ENCODE measurements around the gene OR1I1. TPM values are rescaled to one million over a fixed set of nuclear protein-coding genes. Genes with fewer than 3 reads are reported as not detected.
"Not testable (repeated sequence)": the region's sequence is repeated elsewhere in the genome, so short reads cannot be mapped to it uniquely, and the experiment has no call there.

OR1I1 gene
- total RNA-seq, 4 donors from 2014 or later = not detected

- in situ Hi-C loops (cut with MboI; ENCODE audit: low sequenced_read_pairs in 4 of 4) = loop anchor here (5.0 to 25.0 kb wide), 4 partner anchors 52 to 469 kb away; no protein-coding TSS in a partner anchor
These were observed 11.0 kb downstream of the OR1I1 start for GRCh38 chr19:15093001-15093400.

GRCh38 chr19:15096223-15096622 lies 14.2 kb downstream of the OR1I1 start:
- Histone ChIP-seq H3K4me1 (no peaks in the 10 kb centered on the region), H3K36me3 (no peaks in the 10 kb centered on the region), H3K27ac (no peak overlapping the region), H3K4me3 (no peak overlapping the region), H3K9me3 (no peaks in the 10 kb centered on the region), H3K27me3 (peaks cover 0 to 3% (median 0%) of the 10 kb centered on the region in 3 donors)
- no peak for ATAC-seq
- DNase-seq = no peak
- in situ Hi-C loops (cut with MboI; ENCODE audit: low sequenced_read_pairs in 4 of 4) (loop anchor here in 3 of 4 donors (10.0 to 25.0 kb wide), 3 partner anchors 49 to 466 kb away; no protein-coding TSS in a partner anchor), intact Hi-C loops (cut with DNase I; ENCODE audit: low total_unique reads) (no loop called here)
- TF ChIP-seq CTCF (IDR thresholded peaks at IDR 0.05 in 4 of 5, conservative IDR thresholded peaks at IDR 0.05 in 1 of 5) (no peak), POLR2A (IDR thresholded peaks at IDR 0.05) (no peak)

More at GRCh38 chr19:15093001-15093400, 11.0 kb downstream of the OR1I1 start:
- Histone ChIP-seq H3K9me3 (no peaks in the 10 kb centered on the region), H3K36me3 (no peaks in the 10 kb centered on the region), H3K4me3 (no peak overlapping the region), H3K4me1 (no peaks in the 10 kb centered on the region), H3K27me3 (peaks cover 0 to 7% (median 0%) of the 10 kb centered on the region in 3 donors), H3K27ac (no peak overlapping the region)
- no peak for ATAC-seq
- intact Hi-C loops (cut with DNase I; ENCODE audit: low total_unique reads) = loop anchor here (5.0 kb wide), 1 partner anchor 464 kb away; no protein-coding TSS in a partner anchor
- no peak for DNase-seq
- TF ChIP-seq CTCF (IDR thresholded peaks at IDR 0.05 in 4 of 5, conservative IDR thresholded peaks at IDR 0.05 in 1 of 5) (no peak), POLR2A (IDR thresholded peaks at IDR 0.05) (no peak)

- in situ Hi-C loops (cut with MboI; ENCODE audit: low sequenced_read_pairs in 4 of 4) = loop anchor here in 3 of 4 donors (10.0 to 25.0 kb wide), 3 partner anchors 47 to 464 kb away; no protein-coding TSS in a partner anchor
- not testable (repeated sequence) for H3K4me3 ChIP-seq
These were observed 16.0 kb downstream of the OR1I1 start for GRCh38 chr19:15097980-15098379.

GRCh38 chr19:15098460-15098859 lies 16.4 kb downstream of the OR1I1 start:
- Histone ChIP-seq H3K9me3 (peaks cover 0 to under 1% (median 0%) of the 10 kb centered on the region in 3 donors), H3K4me3 (no peak overlapping the region), H3K36me3 (no peaks in the 10 kb centered on the region), H3K27me3 (peaks cover 0 to 3% (median 0%) of the 10 kb centered on the region in 3 donors), H3K27ac (no peak overlapping the region), H3K4me1 (no peaks in the 10 kb centered on the region)
- intact Hi-C loops (cut with DNase I; ENCODE audit: low total_unique reads) (no loop called here), in situ Hi-C loops (cut with MboI; ENCODE audit: low sequenced_read_pairs in 4 of 4) (loop anchor here in 3 of 4 donors (10.0 to 25.0 kb wide), 3 partner anchors 46 to 464 kb away; no protein-coding TSS in a partner anchor)
- DNase-seq (no peak), ATAC-seq (no peak)
- TF ChIP-seq POLR2A (IDR thresholded peaks at IDR 0.05) = no peak
- TF ChIP-seq CTCF (IDR thresholded peaks at IDR 0.05 in 4 of 5, conservative IDR thresholded peaks at IDR 0.05 in 1 of 5) = no peak

More at GRCh38 chr19:15097980-15098379, 16.0 kb downstream of the OR1I1 start:
- H3K9me3 ChIP-seq; ATAC-seq; H3K36me3 ChIP-seq; DNase-seq; H3K4me1 ChIP-seq; H3K27ac ChIP-seq; intact Hi-C loops (cut with DNase I; ENCODE audit: low total_unique reads); H3K27me3 ChIP-seq: not testable (repeated sequence)

GRCh38 chr19:15099017-15099582 lies 17.1 kb downstream of the OR1I1 start:
- no peak overlapping the region for H3K27ac ChIP-seq
- no peak for TF ChIP-seq POLR2A (IDR thresholded peaks at IDR 0.05)
- no peak for TF ChIP-seq CTCF (IDR thresholded peaks at IDR 0.05 in 4 of 5, conservative IDR thresholded peaks at IDR 0.05 in 1 of 5)
- peaks cover 0 to 4% (median under 1%) of the 10 kb centered on the region in 3 donors for H3K9me3 ChIP-seq
- ATAC-seq (no peak), DNase-seq (no peak)
- no peaks in the 10 kb centered on the region for H3K36me3 ChIP-seq
- intact Hi-C loops (cut with DNase I; ENCODE audit: low total_unique reads) (no loop called here), in situ Hi-C loops (cut with MboI; ENCODE audit: low sequenced_read_pairs in 4 of 4) (loop anchor here in 3 of 4 donors (10.0 to 25.0 kb wide), 3 partner anchors 46 to 463 kb away; no protein-coding TSS in a partner anchor)
- H3K4me1 ChIP-seq = no peaks in the 10 kb centered on the region
- no peak overlapping the region for H3K4me3 ChIP-seq
- peaks cover 0 to 3% (median 3%) of the 10 kb centered on the region in 3 donors for H3K27me3 ChIP-seq

Data from gastrocnemius medialis (tissue), 4 donors.